Measurements from ENCODE around the gene ANKRD66. TPM values are rescaled to one million over a fixed set of nuclear protein-coding genes. Genes with fewer than 3 reads are reported as not detected.

ANKRD66 gene
- total RNA-seq, 4 donors from 2014 or later: not detected

- Histone ChIP-seq H3K9me3 (no peaks in the 10 kb centered on the region), H3K4me3 (no peak overlapping the region), H3K27ac (no peak overlapping the region), H3K4me1 (no peaks in the 10 kb centered on the region), H3K36me3 (no peaks in the 10 kb centered on the region), H3K27me3 (no peaks in the 10 kb centered on the region)
- TF ChIP-seq POLR2A (IDR thresholded peaks at IDR 0.05): no peak
- peak in 4 of 5 experiments; percentile 33 to 63 (median 42) for TF ChIP-seq CTCF (IDR thresholded peaks at IDR 0.05 in 4 of 5, conservative IDR thresholded peaks at IDR 0.05 in 1 of 5)
- in situ Hi-C loops (cut with MboI; ENCODE audit: low sequenced_read_pairs in 4 of 4): no loop called here
- no peak for ATAC-seq
- intact Hi-C loops (cut with DNase I; ENCODE audit: low total_unique reads): loop anchor here (5.0 to 10.0 kb wide), 2 partner anchors 559 to 687 kb away; no protein-coding TSS in a partner anchor
- peak in 1 of 2 donors; percentile 18 for DNase-seq
Observed at GRCh38 chr6:46781478-46782378, 35.0 kb downstream of the ANKRD66 start.

GRCh38 chr6:46784535-46784934 lies 37.8 kb downstream of the ANKRD66 start:
- in situ Hi-C loops (cut with MboI; ENCODE audit: low sequenced_read_pairs in 4 of 4): no loop called here

DNA sequence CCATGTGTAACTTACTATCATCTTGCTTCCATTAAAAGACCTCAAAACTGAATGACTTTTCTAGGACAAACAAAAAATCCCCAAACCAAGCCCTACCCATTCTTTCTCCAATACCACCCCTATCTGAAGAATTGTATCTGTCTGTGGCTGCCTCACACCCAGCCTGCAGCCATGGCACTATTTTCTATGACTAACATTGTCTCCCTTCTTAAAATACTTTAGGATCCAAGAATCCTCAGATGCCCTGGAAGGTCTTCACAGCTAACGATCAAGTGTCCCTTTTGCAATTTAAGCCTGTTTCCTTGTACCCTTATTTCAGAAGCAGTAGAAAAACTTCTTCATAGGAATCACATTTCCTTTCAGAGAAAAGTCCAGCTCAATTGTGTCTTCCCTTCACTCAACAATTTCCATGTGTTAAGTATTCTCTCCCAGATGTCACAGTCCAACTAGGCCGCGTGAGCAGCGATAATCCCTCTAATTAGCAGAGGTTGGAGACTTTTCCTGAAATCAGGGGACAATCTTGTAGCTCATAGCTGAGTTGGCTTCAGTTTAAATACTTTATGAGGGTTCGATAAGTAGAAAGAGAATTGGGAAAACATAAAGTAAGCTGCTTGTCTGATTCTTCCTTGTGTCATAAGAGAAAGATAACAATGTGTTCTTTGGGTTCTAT lies 41.3 kb downstream of the ANKRD66 start:
- H3K27ac ChIP-seq: no peak overlapping the region
- in situ Hi-C loops (cut with MboI; ENCODE audit: low sequenced_read_pairs in 4 of 4): no loop called here
- H3K27me3 ChIP-seq: no peaks in the 10 kb centered on the region
- ATAC-seq (no peak), DNase-seq (no peak)
- H3K4me3 ChIP-seq: no peak overlapping the region
- no peak for TF ChIP-seq POLR2A (IDR thresholded peaks at IDR 0.05)
- TF ChIP-seq CTCF (IDR thresholded peaks at IDR 0.05 in 4 of 5, conservative IDR thresholded peaks at IDR 0.05 in 1 of 5): no peak
- intact Hi-C loops (cut with DNase I; ENCODE audit: low total_unique reads): loop anchor here (10.0 kb wide), 1 partner anchor 693 kb away; no protein-coding TSS in a partner anchor
- no peaks in the 10 kb centered on the region for H3K9me3 ChIP-seq
- H3K4me1 ChIP-seq: no peaks in the 10 kb centered on the region
- no peaks in the 10 kb centered on the region for H3K36me3 ChIP-seq

More at GRCh38 chr6:46784535-46784934, 37.8 kb downstream of the ANKRD66 start:
- DNase-seq (no peak), ATAC-seq (no peak)
- intact Hi-C loops (cut with DNase I; ENCODE audit: low total_unique reads): loop anchor here (5.0 to 10.0 kb wide), 2 partner anchors 562 to 690 kb away; no protein-coding TSS in a partner anchor
- Histone ChIP-seq H3K9me3 (no peaks in the 10 kb centered on the region), H3K4me1 (no peaks in the 10 kb centered on the region), H3K36me3 (no peaks in the 10 kb centered on the region), H3K27me3 (no peaks in the 10 kb centered on the region), H3K27ac (no peak overlapping the region), H3K4me3 (no peak overlapping the region)
- TF ChIP-seq POLR2A (IDR thresholded peaks at IDR 0.05) (no peak), CTCF (IDR thresholded peaks at IDR 0.05 in 4 of 5, conservative IDR thresholded peaks at IDR 0.05 in 1 of 5) (no peak)

GRCh38 chr6:46788791-46789190 lies 42.1 kb downstream of the ANKRD66 start:
- TF ChIP-seq CTCF (IDR thresholded peaks at IDR 0.05 in 4 of 5, conservative IDR thresholded peaks at IDR 0.05 in 1 of 5) (no peak), POLR2A (IDR thresholded peaks at IDR 0.05) (no peak)
- Histone ChIP-seq H3K9me3 (no peaks in the 10 kb centered on the region), H3K4me1 (no peaks in the 10 kb centered on the region), H3K27ac (no peak overlapping the region), H3K27me3 (no peaks in the 10 kb centered on the region), H3K36me3 (no peaks in the 10 kb centered on the region), H3K4me3 (no peak overlapping the region)
- no peak for ATAC-seq
- in situ Hi-C loops (cut with MboI; ENCODE audit: low sequenced_read_pairs in 4 of 4) (no loop called here), intact Hi-C loops (cut with DNase I; ENCODE audit: low total_unique reads) (loop anchor here (10.0 kb wide), 1 partner anchor 694 kb away; no protein-coding TSS in a partner anchor)
- no peak for DNase-seq
